OCI-LY1 (cell line): Measurements from ENCODE around the gene GIGYF2.

ENCODE experiments used
- H2AFZ ChIP-seq: fragments of 200-600 bp; sonication (generic), shearing (Covaris generic); 2 replicates; pipeline ENCODE4 v1.6.0; 2014; ENCODE audit warnings: antibody characterized with exemption, mild to moderate bottlenecking, low read length
- H3F3A ChIP-seq: fragments of 200-600 bp; sonication (generic), shearing (Covaris generic); 2 replicates; pipeline ENCODE4 v1.6.0; 2014; ENCODE audit warnings: mild to moderate bottlenecking, antibody characterized with exemption, low read length, moderate library complexity; ENCODE audit not compliant: insufficient read depth
- H3K27ac ChIP-seq: fragments of 200-600 bp; sonication (generic); 2 replicates; pipeline ENCODE4 v1.5.1; 2014; ENCODE audit warnings: low read length, mixed run types, mild to moderate bottlenecking, low read depth; ENCODE audit not compliant: poor library complexity, severe bottlenecking
- H3K27me3 ChIP-seq: fragments of 200-600 bp; sonication (generic); 2 replicates; pipeline ENCODE4 v1.6.0; 2014; ENCODE audit warnings: antibody characterized with exemption, mild to moderate bottlenecking, low read length, moderate library complexity; ENCODE audit not compliant: insufficient read depth
- H3K36me3 ChIP-seq: fragments of 200-600 bp; sonication (generic); 2 replicates; pipeline ENCODE4 v1.6.1; 2014; ENCODE audit warnings: mild to moderate bottlenecking, antibody characterized with exemption, low read length, moderate library complexity, mixed read lengths; ENCODE audit not compliant: insufficient read depth
- H3K4me1 ChIP-seq: fragments of 200-600 bp; sonication (generic); 2 replicates; pipeline ENCODE4 v1.5.1; 2014; ENCODE audit warnings: mild to moderate bottlenecking, low read length, moderate library complexity; ENCODE audit not compliant: insufficient read depth, severe bottlenecking
- H3K4me2 ChIP-seq: fragments of 200-600 bp; sonication (generic), shearing (Covaris generic); 2 replicates; pipeline ENCODE4 v1.6.1; 2014; ENCODE audit warnings: low read length
- H3K4me3 ChIP-seq: fragments of 200-600 bp; sonication (generic); 2 replicates; pipeline ENCODE4 v1.5.1; 2014; ENCODE audit warnings: low read length, low read depth, mild to moderate bottlenecking, mixed read lengths; ENCODE audit not compliant: poor library complexity, severe bottlenecking
- H3K79me2 ChIP-seq: fragments of 200-600 bp; shearing (Covaris generic); 2 replicates; pipeline ENCODE4 v1.6.1; 2016; ENCODE audit warnings: mixed run types, low read length, mixed read lengths; ENCODE audit not compliant: insufficient read depth
- H3K9ac ChIP-seq: fragments of 200-600 bp; sonication (generic), shearing (Covaris generic); 2 replicates; pipeline ENCODE4 v1.6.1; 2014; ENCODE audit warnings: mild to moderate bottlenecking, low read length, mixed read lengths
- H3K9me2 ChIP-seq: fragments of 200-600 bp; sonication (generic), shearing (Covaris generic); 2 replicates; pipeline ENCODE4 v1.6.1; 2014; ENCODE audit warnings: low read depth, mild to moderate bottlenecking, low read length, mixed read lengths
- H3K9me3 ChIP-seq: fragments of 200-600 bp; shearing (Covaris generic); 2 replicates; pipeline ENCODE4 v1.6.1; 2014; ENCODE audit warnings: low read length, mixed read lengths
- H4K20me1 ChIP-seq: fragments of 200-600 bp; sonication (generic), shearing (Covaris generic); 2 replicates; pipeline ENCODE4 v1.6.0; 2016; ENCODE audit warnings: mild to moderate bottlenecking, low read length; ENCODE audit not compliant: insufficient read depth
- CTCF ChIP-seq: fragments of 200-600 bp; sonication (generic), shearing (Covaris generic); IDR thresholded peaks from 2 replicates; pipeline ENCODE4 v1.5.1; 2017; ENCODE audit warnings: mild to moderate bottlenecking, antibody characterized with exemption, low read length, moderate library complexity, mixed read lengths
- EZH2 ChIP-seq: fragments of 200-600 bp; sonication (generic), shearing (Covaris generic); IDR thresholded peaks from 2 replicates; pipeline ENCODE4 v1.8.0; 2017; ENCODE audit warnings: borderline replicate concordance, mixed run types, mild to moderate bottlenecking, antibody characterized with exemption, low read length, moderate library complexity, mixed read lengths

GIGYF2 gene

GRCh38 chr2:232871418-232871834, 174.3 kb downstream of the GIGYF2 start:
- Histone ChIP-seq H3K4me1 (no peaks in the 10 kb centered on the region), H3K27ac (no peak overlapping the region), H4K20me1 (no peaks in the 10 kb centered on the region), H3K9ac (no peak overlapping the region), H3K9me2 (no peaks in the 10 kb centered on the region), H2AFZ (no peak overlapping the region), H3K79me2 (no peaks in the 10 kb centered on the region), H3K9me3 (no peaks in the 10 kb centered on the region), H3K4me2 (no peak overlapping the region), H3F3A (no peaks in the 10 kb centered on the region), H3K36me3 (no peaks in the 10 kb centered on the region), H3K4me3 (no peak overlapping the region), H3K27me3 (no peaks in the 10 kb centered on the region; the same call in 1 of the 2 replicates)
- TF ChIP-seq CTCF = no peak
- TF ChIP-seq EZH2 = no peak

- TF ChIP-seq EZH2 (no peak), CTCF (no peak)
- Histone ChIP-seq H3K4me3 (no peak overlapping the region), H3K36me3 (no peaks in the 10 kb centered on the region), H3K27me3 (no peaks in the 10 kb centered on the region; the same call in 1 of the 2 replicates), H3F3A (no peaks in the 10 kb centered on the region), H3K79me2 (no peaks in the 10 kb centered on the region), H3K4me1 (no peaks in the 10 kb centered on the region), H3K27ac (no peak overlapping the region), H3K9me2 (no peaks in the 10 kb centered on the region), H2AFZ (no peak overlapping the region), H3K4me2 (no peak overlapping the region), H3K9me3 (no peaks in the 10 kb centered on the region), H3K9ac (no peak overlapping the region), H4K20me1 (no peaks in the 10 kb centered on the region)
Measured at GRCh38 chr2:232871835-232872736, 175.0 kb downstream of the GIGYF2 start.

- Histone ChIP-seq H3K79me2 (no peaks in the 10 kb centered on the region), H3K9ac (no peak overlapping the region), H3K9me3 (no peaks in the 10 kb centered on the region), H3K27ac (no peak overlapping the region), H3K36me3 (no peaks in the 10 kb centered on the region), H3K27me3 (no peaks in the 10 kb centered on the region; the same call in 1 of the 2 replicates), H3K4me3 (no peak overlapping the region), H2AFZ (no peak overlapping the region), H3K4me2 (no peak overlapping the region), H3F3A (no peaks in the 10 kb centered on the region), H3K4me1 (no peaks in the 10 kb centered on the region), H4K20me1 (no peaks in the 10 kb centered on the region), H3K9me2 (no peaks in the 10 kb centered on the region)
- TF ChIP-seq CTCF = no peak
- no peak for TF ChIP-seq EZH2
Measured at GRCh38 chr2:232872826-232873225, 175.7 kb downstream of the GIGYF2 start.
